ENCODE data around the gene PCED1A.

The PCED1A gene

DNA sequence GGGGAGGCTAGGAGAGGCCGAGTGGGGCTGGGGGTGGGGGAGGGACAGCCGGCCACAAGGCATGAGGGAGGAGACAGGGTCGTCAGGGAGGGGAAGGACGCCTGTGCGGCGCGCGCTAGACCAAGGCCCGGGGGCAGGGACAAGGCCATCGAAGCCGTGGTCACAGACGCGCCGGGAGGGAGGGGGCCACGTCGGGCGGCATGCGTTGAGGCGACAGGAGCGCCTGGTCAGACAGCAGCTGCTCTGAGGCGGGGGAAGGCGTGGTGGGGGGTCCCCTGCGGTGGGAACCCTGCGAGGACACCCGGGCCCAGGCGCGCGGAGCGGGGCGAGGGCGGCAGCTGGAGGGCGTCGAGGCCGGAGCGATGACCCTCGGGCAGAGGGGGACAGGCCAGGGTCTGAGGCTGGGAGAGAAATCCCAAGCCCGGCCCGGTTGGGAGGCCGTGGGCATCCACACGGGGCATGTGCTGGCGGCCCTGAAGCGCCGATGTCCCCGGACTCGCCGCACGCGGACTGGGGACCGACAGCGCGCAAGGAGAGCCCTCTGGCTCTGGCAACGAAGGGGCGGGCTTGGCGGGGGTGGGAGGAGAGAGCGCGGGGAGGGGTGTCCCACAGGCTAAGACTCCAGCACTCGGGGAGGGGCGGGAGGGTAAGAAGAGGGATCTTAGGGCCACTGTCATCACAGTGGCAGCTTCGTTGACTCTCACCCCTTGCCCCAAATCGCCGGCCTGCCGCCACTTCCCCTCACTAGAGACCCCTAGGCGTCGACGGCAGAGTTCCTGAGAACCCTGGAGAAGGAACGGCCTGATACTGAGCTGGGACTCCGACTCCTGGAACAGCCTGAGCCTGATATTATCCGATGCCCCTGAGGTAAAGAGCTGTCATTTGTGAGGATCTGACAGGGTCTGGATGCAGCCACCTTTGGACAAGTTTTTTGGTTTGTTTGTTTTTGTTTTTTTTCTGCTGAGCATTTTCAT is 19.3 kb downstream of the PCED1A start:
- FAIRE-seq (no peak), DNase-seq (ENCODE audit: insufficient read length) (no peak)
- TF ChIP-seq POLR2A (IDR thresholded peaks at IDR 0.05; ENCODE audit: low read depth, low read length) = no peak
- TF ChIP-seq POLR2AphosphoS5 (IDR thresholded peaks at IDR 0.05; ENCODE audit: low read depth, low read length) = no peak
- no peak for TF ChIP-seq TAF1 (IDR thresholded peaks at IDR 0.05; ENCODE audit: borderline replicate concordance, low read depth, low read length)

DNA sequence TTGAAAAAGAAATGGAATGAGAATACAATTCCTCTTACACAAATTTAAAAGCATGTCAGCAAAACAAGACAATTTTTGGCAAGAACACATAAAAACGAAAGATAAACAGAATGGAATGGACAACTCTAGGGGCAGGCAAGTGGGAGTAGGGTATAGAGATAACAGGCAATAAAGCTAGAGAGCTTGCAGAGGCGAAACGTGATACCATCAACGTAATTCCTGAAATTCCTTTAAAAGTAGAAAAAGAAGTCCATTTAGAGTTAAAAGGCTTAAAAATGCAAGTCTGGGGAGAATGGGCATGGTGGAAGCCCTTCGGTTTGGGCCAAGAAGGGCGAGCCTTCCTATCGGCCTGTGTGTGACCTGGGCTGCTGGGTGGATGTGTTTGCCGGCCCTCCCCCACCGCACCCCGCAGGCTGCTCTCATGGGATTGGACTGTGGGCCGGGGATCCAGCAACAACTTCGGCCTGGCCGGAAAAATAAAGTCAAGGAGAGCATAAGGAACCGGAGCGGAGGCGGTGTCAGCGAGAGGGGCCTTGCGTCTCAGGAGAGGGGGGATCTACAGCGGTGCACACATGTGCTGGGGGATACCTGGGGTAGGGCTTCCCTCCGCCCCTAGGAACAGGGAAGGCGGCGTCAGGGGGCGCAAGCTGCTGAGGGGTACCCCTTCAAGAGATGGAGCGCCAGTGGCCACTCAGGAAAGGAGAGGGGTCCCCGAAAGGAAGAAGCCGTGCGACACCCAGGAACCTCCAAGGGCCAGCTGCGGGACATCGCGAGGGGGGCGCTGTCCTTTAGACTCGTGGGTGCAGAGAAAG is 20.2 kb downstream of the PCED1A start:
- TF ChIP-seq POLR2AphosphoS5 (IDR thresholded peaks at IDR 0.05; ENCODE audit: low read depth, low read length) = no peak
- no peak for DNase-seq (ENCODE audit: insufficient read length)
- FAIRE-seq = no peak

DNA sequence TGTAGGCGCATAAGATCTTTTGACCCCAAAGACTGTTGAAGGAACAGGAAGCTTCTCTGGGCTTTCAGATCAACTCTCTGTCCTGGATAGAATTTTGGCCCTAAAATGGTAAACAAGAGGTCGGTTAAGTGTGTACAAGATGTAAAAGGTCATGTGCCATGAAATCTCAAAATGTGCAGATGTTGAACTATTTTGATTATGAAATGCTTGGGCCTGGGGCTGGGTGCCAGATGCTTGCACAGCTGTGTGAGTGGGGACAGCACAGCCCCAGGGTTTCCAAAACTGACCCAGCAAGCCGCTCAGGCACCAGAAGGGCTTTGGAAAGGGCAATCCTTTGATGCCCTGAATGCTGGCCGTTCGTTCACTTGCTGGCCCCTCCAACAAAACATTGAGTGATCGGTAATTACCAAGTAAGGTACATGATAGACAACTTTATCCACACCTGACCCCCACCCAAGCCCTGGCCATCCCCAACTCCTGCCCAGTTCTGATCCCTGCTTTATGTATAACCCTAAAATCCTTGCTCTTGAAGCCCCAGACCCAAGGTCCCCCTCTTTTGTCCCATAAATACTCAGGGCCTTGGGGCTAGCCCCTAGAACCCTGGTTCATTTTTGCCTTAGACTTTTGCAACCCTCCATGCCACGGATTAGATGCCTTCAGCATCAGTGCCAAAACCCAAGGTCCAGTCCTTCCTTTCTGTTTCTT is 22.4 kb downstream of the PCED1A start:
- no peak for FAIRE-seq
- DNase-seq (ENCODE audit: insufficient read length) = no peak
- TF ChIP-seq POLR2A (IDR thresholded peaks at IDR 0.05; ENCODE audit: low read depth, low read length) = no peak
- no peak for TF ChIP-seq TAF1 (IDR thresholded peaks at IDR 0.05; ENCODE audit: borderline replicate concordance, low read depth, low read length)
- no peak for TF ChIP-seq POLR2AphosphoS5 (IDR thresholded peaks at IDR 0.05; ENCODE audit: low read depth, low read length)

DNA sequence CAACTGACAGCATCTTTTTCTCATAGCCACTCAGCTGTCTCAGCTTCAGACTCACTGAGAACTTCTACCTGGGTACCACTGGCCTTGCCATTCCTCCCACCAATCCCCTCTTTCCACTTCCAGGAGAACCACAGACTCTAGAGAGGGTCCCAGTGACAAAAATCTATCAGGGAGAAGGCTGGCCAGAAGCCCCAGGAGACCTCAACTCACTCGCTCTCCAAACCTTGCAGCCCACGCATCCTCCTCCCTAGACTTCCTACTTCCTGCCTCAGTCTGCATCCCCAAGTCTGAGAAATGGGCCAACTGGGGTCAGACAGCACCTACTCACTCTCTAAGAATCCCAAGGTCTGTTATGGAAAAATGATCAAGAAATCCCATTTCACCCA is 23.1 kb downstream of the PCED1A start:
- DNase-seq (ENCODE audit: insufficient read length) (no peak), FAIRE-seq (no peak)
- TF ChIP-seq POLR2AphosphoS5 (IDR thresholded peaks at IDR 0.05; ENCODE audit: low read depth, low read length) (no peak), POLR2A (IDR thresholded peaks at IDR 0.05; ENCODE audit: low read depth, low read length) (no peak), TAF1 (IDR thresholded peaks at IDR 0.05; ENCODE audit: borderline replicate concordance, low read depth, low read length) (no peak)

DNA sequence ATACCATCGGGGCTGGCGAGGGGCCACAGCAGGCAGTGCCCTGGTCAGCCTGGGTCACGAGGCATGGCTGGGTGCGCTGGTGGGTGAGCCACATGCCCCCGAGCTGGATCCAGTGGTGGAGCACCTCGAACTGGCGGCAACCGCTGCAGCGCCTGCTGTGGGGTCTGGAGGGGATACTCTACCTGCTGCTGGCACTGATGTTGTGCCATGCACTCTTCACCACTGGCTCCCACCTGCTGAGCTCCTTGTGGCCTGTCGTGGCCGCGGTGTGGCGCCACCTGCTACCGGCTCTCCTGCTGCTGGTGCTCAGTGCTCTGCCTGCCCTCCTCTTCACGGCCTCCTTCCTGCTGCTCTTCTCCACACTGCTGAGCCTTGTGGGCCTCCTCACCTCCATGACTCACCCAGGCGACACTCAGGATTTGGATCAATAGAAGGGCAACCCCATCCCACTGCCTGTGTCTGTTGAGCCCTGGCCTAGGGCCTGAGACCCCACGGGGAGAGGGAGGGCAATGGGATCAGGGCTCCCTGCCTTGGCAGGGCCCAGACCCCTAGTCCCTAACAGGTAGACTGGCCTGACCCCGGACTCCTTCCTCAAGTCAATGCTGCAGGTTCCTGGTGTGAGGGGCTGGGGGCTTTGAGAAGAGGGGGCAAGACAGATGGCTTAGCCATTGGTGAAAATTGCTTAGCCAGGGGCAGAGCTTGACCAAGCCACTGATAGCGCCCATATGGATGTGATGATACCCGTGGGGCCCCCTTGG is 23.7 kb downstream of the PCED1A start:
- TF ChIP-seq POLR2A (IDR thresholded peaks at IDR 0.05; ENCODE audit: low read depth, low read length) = no peak
- no peak for TF ChIP-seq TAF1 (IDR thresholded peaks at IDR 0.05; ENCODE audit: borderline replicate concordance, low read depth, low read length)
- no peak for TF ChIP-seq POLR2AphosphoS5 (IDR thresholded peaks at IDR 0.05; ENCODE audit: low read depth, low read length)
- FAIRE-seq = no peak
- DNase-seq (ENCODE audit: insufficient read length) = no peak

DNA sequence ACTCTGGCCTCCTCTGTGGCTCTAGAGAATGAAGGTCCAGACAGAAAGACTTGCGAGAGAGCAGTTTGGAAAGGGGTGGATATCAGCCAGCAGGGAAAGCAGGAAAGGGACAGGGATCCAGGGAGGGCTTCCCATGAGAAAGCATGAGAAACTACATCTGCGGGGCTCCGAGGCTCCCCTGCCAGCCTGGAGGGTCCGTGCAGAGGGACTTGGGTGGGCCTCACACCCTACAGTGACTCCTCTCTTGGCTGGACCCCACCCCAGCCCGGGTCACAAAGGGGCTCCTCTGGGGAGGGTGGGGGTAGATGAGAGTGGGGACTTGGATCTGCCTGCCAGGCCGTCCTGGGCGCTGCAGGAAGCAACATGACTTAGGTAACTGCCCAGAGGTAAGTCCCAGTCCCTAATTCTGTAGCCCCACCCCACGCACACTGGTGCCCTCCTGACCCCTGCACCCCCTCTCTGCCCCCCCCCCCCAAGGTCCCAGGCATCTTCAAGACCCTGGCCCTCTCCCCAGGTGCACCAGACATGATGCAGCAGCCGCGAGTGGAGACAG is 24.3 kb downstream of the PCED1A start, which contains the start of gene TMEM239:
TMEM239 (plus strand) TSS at position 335 of the 553 bp plus-strand sequence; CDS start at position 526, 191 bp downstream.
- no peak for DNase-seq (ENCODE audit: insufficient read length)
- TF ChIP-seq POLR2A (IDR thresholded peaks at IDR 0.05; ENCODE audit: low read depth, low read length) = no peak
- TF ChIP-seq POLR2AphosphoS5 (IDR thresholded peaks at IDR 0.05; ENCODE audit: low read depth, low read length) = no peak
- no peak for TF ChIP-seq TAF1 (IDR thresholded peaks at IDR 0.05; ENCODE audit: borderline replicate concordance, low read depth, low read length)
- FAIRE-seq = no peak

DNA sequence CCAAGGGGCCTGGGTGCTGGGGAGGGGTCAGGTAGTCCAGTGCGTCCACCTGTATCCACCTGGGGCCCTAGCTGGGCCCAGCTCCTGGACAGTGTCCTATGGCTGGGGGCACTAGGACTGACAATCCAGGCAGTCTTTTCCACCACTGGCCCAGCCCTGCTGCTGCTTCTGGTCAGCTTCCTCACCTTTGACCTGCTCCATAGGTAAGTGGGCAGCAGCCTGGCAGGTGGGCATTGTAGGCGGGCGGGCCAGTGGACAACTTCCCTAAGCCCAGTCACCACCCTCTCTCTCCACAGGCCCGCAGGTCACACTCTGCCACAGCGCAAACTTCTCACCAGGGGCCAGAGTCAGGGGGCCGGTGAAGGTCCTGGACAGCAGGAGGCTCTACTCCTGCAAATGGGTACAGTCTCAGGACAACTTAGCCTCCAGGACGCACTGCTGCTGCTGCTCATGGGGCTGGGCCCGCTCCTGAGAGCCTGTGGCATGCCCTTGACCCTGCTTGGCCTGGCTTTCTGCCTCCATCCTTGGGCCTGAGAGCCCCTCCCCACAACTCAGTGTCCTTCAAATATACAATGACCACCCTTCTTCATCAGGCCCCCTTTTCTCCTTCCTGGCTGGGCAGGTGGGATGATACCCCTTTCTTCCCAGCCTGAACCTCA is 25.1 kb downstream of the PCED1A start:
- DNase-seq (ENCODE audit: insufficient read length) (no peak), FAIRE-seq (no peak)
- TF ChIP-seq POLR2AphosphoS5 (IDR thresholded peaks at IDR 0.05; ENCODE audit: low read depth, low read length) (no peak), TAF1 (IDR thresholded peaks at IDR 0.05; ENCODE audit: borderline replicate concordance, low read depth, low read length) (no peak), POLR2A (IDR thresholded peaks at IDR 0.05; ENCODE audit: low read depth, low read length) (no peak)

DNA sequence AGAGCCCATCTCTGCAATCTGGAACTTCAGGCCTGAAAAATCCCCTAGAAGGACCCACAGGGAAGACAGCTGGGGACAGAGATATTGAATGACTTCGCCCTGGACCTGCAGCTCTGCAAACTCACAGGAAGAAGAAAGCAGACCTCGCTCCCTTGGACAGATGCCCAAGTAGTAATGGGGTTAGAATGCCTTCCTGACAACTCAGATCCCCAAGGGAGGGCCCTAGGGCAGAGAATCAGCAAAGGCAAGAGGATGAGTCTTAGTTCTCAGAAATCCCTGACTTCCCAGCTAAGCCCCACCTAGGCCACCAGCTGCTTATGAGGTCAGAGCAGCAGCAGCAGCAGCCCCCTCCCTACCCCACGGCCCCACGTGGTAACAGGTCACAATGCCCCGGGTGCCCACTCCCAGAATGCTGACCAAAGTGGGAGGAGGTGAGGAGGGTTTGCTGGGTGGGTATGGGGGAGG is 25.8 kb downstream of the PCED1A start, which contains the start of gene C20orf141:
C20orf141 (plus strand) TSS at position 401 of the 465 bp plus-strand sequence. CDS start 198 bp downstream, outside the sequence.
- FAIRE-seq (no peak), DNase-seq (ENCODE audit: insufficient read length) (no peak)
- no peak for TF ChIP-seq POLR2AphosphoS5 (IDR thresholded peaks at IDR 0.05; ENCODE audit: low read depth, low read length)
- no peak for TF ChIP-seq POLR2A (IDR thresholded peaks at IDR 0.05; ENCODE audit: low read depth, low read length)

DNA sequence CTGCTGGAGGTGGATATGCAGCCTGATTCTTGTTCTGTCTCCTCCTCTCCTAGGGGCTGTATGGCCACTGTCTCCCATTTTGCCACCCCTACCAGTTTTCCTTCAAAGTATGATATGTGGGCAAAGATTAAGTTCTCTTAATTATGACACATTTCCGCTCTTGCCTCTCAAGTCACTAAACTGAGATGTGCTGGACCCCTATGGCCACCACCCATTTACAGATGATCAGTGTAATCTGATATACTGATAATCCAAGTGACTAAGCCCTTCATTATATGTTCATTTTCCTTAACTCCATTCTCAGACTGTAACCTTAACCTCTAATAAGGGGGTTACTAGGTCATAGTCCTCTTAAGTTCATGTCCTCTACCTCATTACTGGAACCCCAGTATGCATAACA is 26.4 kb downstream of the PCED1A start:
- no peak for TF ChIP-seq POLR2AphosphoS5 (IDR thresholded peaks at IDR 0.05; ENCODE audit: low read depth, low read length)
- TF ChIP-seq POLR2A (IDR thresholded peaks at IDR 0.05; ENCODE audit: low read depth, low read length) = no peak
- no peak for TF ChIP-seq TAF1 (IDR thresholded peaks at IDR 0.05; ENCODE audit: borderline replicate concordance, low read depth, low read length)
- FAIRE-seq (no peak), DNase-seq (ENCODE audit: insufficient read length) (no peak)

DNA sequence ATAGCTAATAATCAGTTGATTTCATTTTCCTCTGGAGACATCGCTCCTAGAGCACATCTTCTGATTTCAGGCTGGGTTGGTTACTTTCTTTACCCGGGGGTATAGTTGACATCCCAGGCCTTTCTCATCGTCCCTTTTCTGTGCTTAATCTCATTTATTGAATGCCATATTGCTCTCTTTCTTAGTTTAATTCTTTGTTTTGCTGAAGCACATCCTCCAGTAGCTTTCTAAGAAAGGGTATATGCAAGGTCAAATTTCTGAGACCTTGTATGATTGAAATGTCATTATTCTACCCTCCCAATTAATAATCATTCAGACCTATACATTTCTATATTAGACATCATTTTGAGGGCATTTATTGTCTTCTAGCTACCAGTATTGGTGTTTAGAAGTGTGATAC is 28.3 kb downstream of the PCED1A start:
- TF ChIP-seq POLR2A (IDR thresholded peaks at IDR 0.05; ENCODE audit: low read depth, low read length) = no peak
- TF ChIP-seq TAF1 (IDR thresholded peaks at IDR 0.05; ENCODE audit: borderline replicate concordance, low read depth, low read length) = no peak
- FAIRE-seq (no peak), DNase-seq (ENCODE audit: insufficient read length) (no peak)
